Measurements from ENCODE around the gene CEP85L.

DNA sequence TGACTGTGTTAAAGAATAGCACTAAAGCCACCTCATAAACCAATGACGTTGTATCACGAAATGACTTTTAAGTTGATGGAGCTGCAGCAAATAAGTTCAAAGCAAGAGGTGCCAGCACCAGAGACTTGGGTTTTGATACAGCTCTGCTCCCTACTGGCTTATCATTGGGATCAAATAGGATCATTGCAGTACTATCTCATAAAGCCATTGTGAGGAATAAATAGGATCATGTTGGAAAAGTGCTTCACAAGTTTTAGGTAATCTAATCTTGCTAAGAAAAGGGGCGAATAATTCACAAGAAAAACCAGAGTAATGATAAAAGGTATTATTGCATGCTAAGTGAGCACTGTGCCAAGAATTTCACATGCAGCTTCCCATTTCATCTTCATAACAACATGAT lies 10.4 kb upstream of the CEP85L start:
- TF ChIP-seq CTCF (IDR thresholded peaks at IDR 0.05 in 2 of 3, conservative IDR thresholded peaks at IDR 0.05 in 1 of 3; ENCODE audit: borderline replicate concordance in 1 of 3, insufficient read depth in 1 of 3, low read depth in 2 of 3, low read length in 2 of 3) (no peak), POLR2A (IDR thresholded peaks at IDR 0.05; ENCODE audit: borderline replicate concordance, extremely low read depth, insufficient read depth, insufficient read length) (no peak), FOSL1 (IDR thresholded peaks at IDR 0.05; ENCODE audit: low read depth) (no peak), SIN3A (IDR thresholded peaks at IDR 0.05; ENCODE audit: low read depth) (no peak), SP1 (IDR thresholded peaks at IDR 0.05; ENCODE audit: low read depth) (no peak), POLR2AphosphoS5 (IDR thresholded peaks at IDR 0.05; ENCODE audit: low read depth, low read length) (no peak), EZH2 (IDR thresholded peaks at IDR 0.05) (no peak), REST (IDR thresholded peaks at IDR 0.05; ENCODE audit: low read depth) (no peak), EZH2phosphoT487 (IDR thresholded peaks at IDR 0.05; ENCODE audit: borderline replicate concordance) (no peak)
- TF ChIP-seq, protein P1, sequence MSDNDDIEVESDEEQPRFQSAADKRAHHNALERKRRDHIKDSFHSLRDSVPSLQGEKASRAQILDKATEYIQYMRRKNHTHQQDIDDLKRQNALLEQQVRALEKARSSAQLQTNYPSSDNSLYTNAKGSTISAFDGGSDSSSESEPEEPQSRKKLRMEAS (IDR thresholded peaks at IDR 0.05): no peak
- TF ChIP-seq, protein P2, sequence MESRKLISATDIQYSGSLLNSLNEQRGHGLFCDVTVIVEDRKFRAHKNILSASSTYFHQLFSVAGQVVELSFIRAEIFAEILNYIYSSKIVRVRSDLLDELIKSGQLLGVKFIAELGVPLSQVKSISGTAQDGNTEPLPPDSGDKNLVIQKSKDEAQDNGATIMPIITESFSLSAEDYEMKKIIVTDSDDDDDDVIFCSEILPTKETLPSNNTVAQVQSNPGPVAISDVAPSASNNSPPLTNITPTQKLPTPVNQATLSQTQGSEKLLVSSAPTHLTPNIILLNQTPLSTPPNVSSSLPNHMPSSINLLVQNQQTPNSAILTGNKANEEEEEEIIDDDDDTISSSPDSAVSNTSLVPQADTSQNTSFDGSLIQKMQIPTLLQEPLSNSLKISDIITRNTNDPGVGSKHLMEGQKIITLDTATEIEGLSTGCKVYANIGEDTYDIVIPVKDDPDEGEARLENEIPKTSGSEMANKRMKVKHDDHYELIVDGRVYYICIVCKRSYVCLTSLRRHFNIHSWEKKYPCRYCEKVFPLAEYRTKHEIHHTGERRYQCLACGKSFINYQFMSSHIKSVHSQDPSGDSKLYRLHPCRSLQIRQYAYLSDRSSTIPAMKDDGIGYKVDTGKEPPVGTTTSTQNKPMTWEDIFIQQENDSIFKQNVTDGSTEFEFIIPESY (IDR thresholded peaks at IDR 0.05; ENCODE audit: extremely low read depth, insufficient replicate concordance, low read length): no peak

Measured in HCT116 (cell line).